GM19372 (cell line): ENCODE results near the gene ANKRD60.

Experiments used
- ATAC-seq: cut with Tn5 transposase; IDR thresholded peaks from one replicate; pipeline ENCODE4 v1.9.1; 2021; ENCODE audit warnings: mild to moderate bottlenecking, low read depth, moderate library complexity; ENCODE audit not compliant: unreplicated experiment

Gene ANKRD60

GRCh38 chr20:58228484-58229197, at the start of gene ANKRD60:
ANKRD60 (minus strand) TSS chr20:58228653; CDS start chr20:58228653, 0 bp downstream.
- ATAC-seq: no peak

GRCh38 chr20:58277578-58278472, 49.4 kb upstream of the ANKRD60 start:
- no peak for ATAC-seq

- ATAC-seq: no peak
These were observed 48.7 kb upstream of the ANKRD60 start for GRCh38 chr20:58277107-58277506.

- no peak for ATAC-seq
These were observed 45.9 kb upstream of the ANKRD60 start for GRCh38 chr20:58274384-58274783.

GRCh38 chr20:58271606-58272351, 43.3 kb upstream of the ANKRD60 start:
- no peak for ATAC-seq

GRCh38 chr20:58268936-58269619, 40.6 kb upstream of the ANKRD60 start:
- ATAC-seq: no peak

GRCh38 chr20:58268421-58268821, 40.0 kb upstream of the ANKRD60 start:
- ATAC-seq: no peak

- ATAC-seq: no peak
These were observed 39.1 kb upstream of the ANKRD60 start for GRCh38 chr20:58267389-58268215.

GRCh38 chr20:58264271-58264670, 35.8 kb upstream of the ANKRD60 start:
- no peak for ATAC-seq

GRCh38 chr20:58261660-58262059, 33.2 kb upstream of the ANKRD60 start:
- no peak for ATAC-seq

GRCh38 chr20:58260006-58260405, 31.6 kb upstream of the ANKRD60 start:
- no peak for ATAC-seq

- no peak for ATAC-seq
These were observed 28.4 kb upstream of the ANKRD60 start for GRCh38 chr20:58256842-58257241.

GRCh38 chr20:58256307-58256706, 27.9 kb upstream of the ANKRD60 start:
- ATAC-seq: no peak

- no peak for ATAC-seq
These were observed 26.4 kb upstream of the ANKRD60 start for GRCh38 chr20:58254890-58255289.

GRCh38 chr20:58251979-58252591, 23.6 kb upstream of the ANKRD60 start:
- ATAC-seq: no peak

- no peak for ATAC-seq
These were observed 23.0 kb upstream of the ANKRD60 start for GRCh38 chr20:58251348-58251978.

- no peak for ATAC-seq
These were observed 17.9 kb upstream of the ANKRD60 start for GRCh38 chr20:58246346-58246745.

GRCh38 chr20:58245931-58246330, 17.5 kb upstream of the ANKRD60 start:
- no peak for ATAC-seq
